H9 (cell line): ENCODE measurements around the gene MRPL27. TPM values are rescaled to one million over a fixed set of nuclear protein-coding genes. Genes with fewer than 3 reads are reported as not detected.

Experiments
- DNase-seq: peaks from one replicate; pipeline ENCODE4 v3.0.0-alpha.2; 2017
- H2AFZ ChIP-seq: one replicate; pipeline ENCODE4 v1.6.1; 2013; ENCODE audit warnings: mild to moderate bottlenecking, low read length, control low read depth, moderate library complexity
- H2AK5ac ChIP-seq: 2 replicates; pipeline ENCODE4 v1.6.1; 2013; ENCODE audit warnings: low read length, control low read depth, mixed read lengths; ENCODE audit not compliant: insufficient read length
- H2BK120ac ChIP-seq: one replicate; pipeline ENCODE4 v1.6.1; 2013; ENCODE audit warnings: low read depth, mild to moderate bottlenecking, low read length, control low read depth, inconsistent platforms; ENCODE audit not compliant: poor library complexity, severe bottlenecking
- H2BK12ac ChIP-seq: 2 replicates; pipeline ENCODE4 v1.6.1; 2013; ENCODE audit warnings: low read length, control low read depth, mixed read lengths, low read depth; ENCODE audit not compliant: insufficient read length
- H2BK15ac ChIP-seq: 2 replicates; pipeline ENCODE4 v1.6.1; 2013; ENCODE audit warnings: low read depth, low read length, control low read depth
- H2BK20ac ChIP-seq: one replicate; pipeline ENCODE4 v1.6.1; 2013; ENCODE audit warnings: low read depth, mild to moderate bottlenecking, low read length, control low read depth, inconsistent platforms; ENCODE audit not compliant: poor library complexity, severe bottlenecking
- H2BK5ac ChIP-seq: 2 replicates; pipeline ENCODE4 v1.6.1; 2013; ENCODE audit warnings: low read length, control low read depth, mixed read lengths; ENCODE audit not compliant: insufficient read length
- H3K14ac ChIP-seq: 2 replicates; pipeline ENCODE4 v1.6.1; 2013; ENCODE audit warnings: low read length, control low read depth; ENCODE audit not compliant: insufficient read depth
- H3K18ac ChIP-seq: 2 replicates; pipeline ENCODE4 v1.6.1; 2013; ENCODE audit warnings: low read depth, mild to moderate bottlenecking, mixed read lengths, low read length, control low read depth; ENCODE audit not compliant: insufficient read length
- H3K23ac ChIP-seq: 2 replicates; pipeline ENCODE4 v1.6.1; 2013; ENCODE audit warnings: low read length, control low read depth, mixed read lengths, low read depth; ENCODE audit not compliant: insufficient read length
- H3K23me2 ChIP-seq: 2 replicates; pipeline ENCODE4 v1.6.1; 2013; ENCODE audit warnings: low read depth, mild to moderate bottlenecking, mixed read lengths, low read length, control low read depth; ENCODE audit not compliant: insufficient read length, poor library complexity, severe bottlenecking
- H3K27ac ChIP-seq: 2 replicates; pipeline ENCODE4 v1.5.1; 2013; ENCODE audit warnings: low read length, control low read depth, mixed read lengths, low read depth; ENCODE audit not compliant: insufficient read length
- H3K27me3 ChIP-seq: 2 replicates; pipeline ENCODE4 v1.6.1; 2013; ENCODE audit warnings: low read length, control low read depth, inconsistent platforms; ENCODE audit not compliant: insufficient read depth
- H3K4ac ChIP-seq: 2 replicates; pipeline ENCODE4 v1.6.1; 2013; ENCODE audit warnings: low read depth, mild to moderate bottlenecking, control low read depth, inconsistent platforms, low read length, moderate library complexity
- H3K4me1 ChIP-seq: 2 replicates; pipeline ENCODE4 v1.6.1; 2013; ENCODE audit warnings: low read length, control low read depth, inconsistent platforms; ENCODE audit not compliant: insufficient read depth
- H3K4me2 ChIP-seq: 2 replicates; pipeline ENCODE4 v1.6.1; 2013; ENCODE audit warnings: low read length, control low read depth, mixed read lengths; ENCODE audit not compliant: insufficient read length, insufficient read depth
- H3K56ac ChIP-seq: 2 replicates; pipeline ENCODE4 v1.6.1; 2013; ENCODE audit warnings: low read depth, mild to moderate bottlenecking, mixed read lengths, low read length, control low read depth; ENCODE audit not compliant: insufficient read length
- H3K79me1 ChIP-seq: 2 replicates; pipeline ENCODE4 v1.6.1; 2013; ENCODE audit warnings: low read depth, mild to moderate bottlenecking, moderate library complexity, low read length, control low read depth, inconsistent platforms; ENCODE audit not compliant: insufficient read depth, poor library complexity, severe bottlenecking
- H3K79me2 ChIP-seq: 2 replicates; pipeline ENCODE4 v1.6.1; 2013; ENCODE audit warnings: low read length, control low read depth, inconsistent platforms; ENCODE audit not compliant: insufficient read depth
- H3K9ac ChIP-seq: 2 replicates; pipeline ENCODE4 v1.6.1; 2013; ENCODE audit warnings: low read length, control low read depth, mixed read lengths; ENCODE audit not compliant: insufficient read length; ENCODE audit errors: extremely low read depth
- H3K9me3 ChIP-seq: one replicate; pipeline ENCODE4 v1.6.1; 2013; ENCODE audit warnings: low read depth, low read length, inconsistent platforms; ENCODE audit not compliant: control insufficient read depth
- H3T11ph ChIP-seq: one replicate; pipeline ENCODE4 v1.6.1; 2013; ENCODE audit warnings: mild to moderate bottlenecking, low read length, control low read depth, inconsistent platforms
- H4K20me1 ChIP-seq: one replicate; pipeline ENCODE4 v1.6.1; 2013; ENCODE audit not compliant: control insufficient read depth, insufficient read length, insufficient read depth
- H4K5ac ChIP-seq: 2 replicates; pipeline ENCODE4 v1.6.1; 2013; ENCODE audit warnings: low read depth, mild to moderate bottlenecking, mixed read lengths, low read length, control low read depth; ENCODE audit not compliant: insufficient read length
- H4K8ac ChIP-seq: replicated peaks from 2 replicates; pipeline ENCODE4 v1.6.1; 2013; ENCODE audit warnings: low read length, control low read depth, mixed read lengths, low read depth; ENCODE audit not compliant: insufficient read length
- H4K91ac ChIP-seq: 2 replicates; pipeline ENCODE4 v1.6.1; 2013; ENCODE audit warnings: low read depth, mild to moderate bottlenecking, moderate library complexity, mixed read lengths, low read length, control low read depth; ENCODE audit not compliant: insufficient read length
- H3K27ac Mint-ChIP-seq, 3 experiments: 2 replicates in 2 of 3; 3 replicates in 1 of 3; pipeline ENCODE4 v1.8.0; 2020 to 2021; ENCODE audit warnings: mixed read lengths in 3 of 3, mild to moderate bottlenecking in 1 of 3, moderate library complexity in 1 of 3
- H3K27me3 Mint-ChIP-seq: 2 replicates; pipeline ENCODE4 v1.8.0; 2021; ENCODE audit warnings: low read depth, mild to moderate bottlenecking, moderate library complexity, mixed read lengths
- H3K36me3 Mint-ChIP-seq, 3 experiments: 2 replicates in 2 of 3; 3 replicates in 1 of 3; pipeline ENCODE4 v1.8.0; 2020 to 2021; ENCODE audit warnings: low read depth in 3 of 3, mixed read lengths in 3 of 3; ENCODE audit not compliant: insufficient read depth in 1 of 3
- H3K4me1 Mint-ChIP-seq, 2 experiments: 2 replicates each; pipeline ENCODE4 v1.8.0; 2020; ENCODE audit warnings: mixed read lengths in 2 of 2
- H3K4me3 Mint-ChIP-seq, 2 experiments: 2 replicates in 1 of 2; 3 replicates in 1 of 2; pipeline ENCODE4 v1.8.0; 2020 to 2021; ENCODE audit warnings: mild to moderate bottlenecking in 2 of 2, mixed read lengths in 2 of 2, moderate library complexity in 1 of 2
- H3K9me3 Mint-ChIP-seq, 2 experiments: 2 replicates in 1 of 2; 3 replicates in 1 of 2; pipeline ENCODE4 v1.8.0; 2020; ENCODE audit warnings: mild to moderate bottlenecking in 2 of 2, mixed read lengths in 2 of 2, moderate library complexity in 1 of 2
- CTCF ChIP-seq: fragments of 200-600 bp; sonication (generic); conservative IDR thresholded peaks from 3 replicates; pipeline ENCODE4 v1.8.0; 2021; ENCODE audit warnings: antibody characterized with exemption, mild to moderate bottlenecking
- WGBS: extraction: QIAGEN DNeasy Blood & Tissue Kit; methylation state at CpG from one replicate; pipeline ENCODE4 v1.1.7; 2013; ENCODE audit warnings: missing lambda C conversion rate, low lambda C conversion rate, mixed read lengths; ENCODE audit not compliant: insufficient read length; ENCODE audit errors: extremely low coverage; 5-methylcytosine and 5-hydroxymethylcytosine counted together
- total RNA-seq: library from RNA; stranded (reverse); gene quantifications from 2 replicates; pipeline ENCODE4 v1.2.1, GENCODE V29; 2021

MRPL27 gene
- total RNA-seq, 1 experiment from 2014 or later: 85.9 TPM

GRCh38 chr17:50392621-50393020 is 19.6 kb upstream of the MRPL27 start:
- Histone ChIP-seq H3K79me2 (peaks cover 11% of the 10 kb centered on the region; the same call in 1 of the 2 replicates), H3K4me1 (0 out of 2 replicates have a peak, but pooled peaks cover 3% of the 10 kb centered on the region), H3K79me1 (peaks cover 11% of the 10 kb centered on the region), H2AFZ (no peak overlapping the region), H3K56ac (no peak overlapping the region), H2BK20ac (no peak overlapping the region), H2BK15ac (no peak overlapping the region), H3K18ac (no peak overlapping the region), H3K9me3 (no peaks in the 10 kb centered on the region), H2BK5ac (no peak overlapping the region), H2BK120ac (no peak overlapping the region), H4K20me1 (no peaks in the 10 kb centered on the region), H4K8ac (no peak overlapping the region), H3K27ac (no peak overlapping the region), H3T11ph (no peak overlapping the region), H3K4ac (no peak overlapping the region), H3K27me3 (no peaks in the 10 kb centered on the region), H3K23me2 (peaks cover 12% of the 10 kb centered on the region), H3K4me2 (no peak overlapping the region), H3K14ac (no peak overlapping the region), H3K9ac (no peak overlapping the region), H4K91ac (no peak overlapping the region), H2BK12ac (no peak overlapping the region), H3K23ac (no peak overlapping the region), H4K5ac (no peak overlapping the region), H2AK5ac (no peak overlapping the region)
- no peak for DNase-seq
- H3K27me3 Mint-ChIP-seq: no peaks in the 10 kb centered on the region
- H3K9me3 Mint-ChIP-seq: no peaks in the 10 kb centered on the region
- TF ChIP-seq CTCF: no peak
- WGBS: no CpG with 5 or more reads among the region's 6 CpGs
- H3K27ac Mint-ChIP-seq: no peak overlapping the region
- peaks cover 46 to 75% (median 70%) of the 10 kb centered on the region in 3 experiments; a peak in 6 of 7 replicates for H3K36me3 Mint-ChIP-seq
- no peak overlapping the region for H3K4me3 Mint-ChIP-seq
- H3K4me1 Mint-ChIP-seq: peaks cover 8 to 13% of the 10 kb centered on the region in 2 experiments
